ENCODE data around the gene MGA.

DNA sequence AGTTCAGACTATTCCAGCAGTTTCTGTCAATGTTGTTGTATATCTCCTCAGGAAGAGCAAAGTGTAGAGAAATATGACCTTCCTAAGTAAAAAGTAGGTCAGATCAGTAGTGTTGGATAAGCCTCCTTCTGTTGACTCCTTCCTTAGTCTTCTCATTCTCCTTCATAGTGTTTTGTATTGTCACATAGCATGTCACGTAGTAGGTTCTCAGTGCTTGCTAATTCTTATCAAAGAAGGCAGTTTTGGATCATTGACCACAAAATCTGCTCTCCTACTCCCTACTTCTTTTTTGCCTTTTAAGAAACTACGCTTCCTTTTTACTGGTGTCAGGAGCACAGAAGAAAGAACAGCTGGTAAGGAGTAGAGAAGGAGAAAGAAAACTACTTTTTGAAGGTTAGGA, 1.0 kb upstream of the MGA start:
- TF ChIP-seq, protein P1, sequence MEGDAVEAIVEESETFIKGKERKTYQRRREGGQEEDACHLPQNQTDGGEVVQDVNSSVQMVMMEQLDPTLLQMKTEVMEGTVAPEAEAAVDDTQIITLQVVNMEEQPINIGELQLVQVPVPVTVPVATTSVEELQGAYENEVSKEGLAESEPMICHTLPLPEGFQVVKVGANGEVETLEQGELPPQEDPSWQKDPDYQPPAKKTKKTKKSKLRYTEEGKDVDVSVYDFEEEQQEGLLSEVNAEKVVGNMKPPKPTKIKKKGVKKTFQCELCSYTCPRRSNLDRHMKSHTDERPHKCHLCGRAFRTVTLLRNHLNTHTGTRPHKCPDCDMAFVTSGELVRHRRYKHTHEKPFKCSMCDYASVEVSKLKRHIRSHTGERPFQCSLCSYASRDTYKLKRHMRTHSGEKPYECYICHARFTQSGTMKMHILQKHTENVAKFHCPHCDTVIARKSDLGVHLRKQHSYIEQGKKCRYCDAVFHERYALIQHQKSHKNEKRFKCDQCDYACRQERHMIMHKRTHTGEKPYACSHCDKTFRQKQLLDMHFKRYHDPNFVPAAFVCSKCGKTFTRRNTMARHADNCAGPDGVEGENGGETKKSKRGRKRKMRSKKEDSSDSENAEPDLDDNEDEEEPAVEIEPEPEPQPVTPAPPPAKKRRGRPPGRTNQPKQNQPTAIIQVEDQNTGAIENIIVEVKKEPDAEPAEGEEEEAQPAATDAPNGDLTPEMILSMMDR (IDR thresholded peaks at IDR 0.05; ENCODE audit: insufficient read depth, low read length) = no peak
- TF ChIP-seq POLR2AphosphoS5 (IDR thresholded peaks at IDR 0.05; ENCODE audit: low read depth) (no peak), GABPA (IDR thresholded peaks at IDR 0.05; ENCODE audit: low read depth) (no peak), SPI1 (IDR thresholded peaks at IDR 0.05; ENCODE audit: borderline replicate concordance, low read depth) (no peak)
- TF ChIP-seq, protein P2, sequence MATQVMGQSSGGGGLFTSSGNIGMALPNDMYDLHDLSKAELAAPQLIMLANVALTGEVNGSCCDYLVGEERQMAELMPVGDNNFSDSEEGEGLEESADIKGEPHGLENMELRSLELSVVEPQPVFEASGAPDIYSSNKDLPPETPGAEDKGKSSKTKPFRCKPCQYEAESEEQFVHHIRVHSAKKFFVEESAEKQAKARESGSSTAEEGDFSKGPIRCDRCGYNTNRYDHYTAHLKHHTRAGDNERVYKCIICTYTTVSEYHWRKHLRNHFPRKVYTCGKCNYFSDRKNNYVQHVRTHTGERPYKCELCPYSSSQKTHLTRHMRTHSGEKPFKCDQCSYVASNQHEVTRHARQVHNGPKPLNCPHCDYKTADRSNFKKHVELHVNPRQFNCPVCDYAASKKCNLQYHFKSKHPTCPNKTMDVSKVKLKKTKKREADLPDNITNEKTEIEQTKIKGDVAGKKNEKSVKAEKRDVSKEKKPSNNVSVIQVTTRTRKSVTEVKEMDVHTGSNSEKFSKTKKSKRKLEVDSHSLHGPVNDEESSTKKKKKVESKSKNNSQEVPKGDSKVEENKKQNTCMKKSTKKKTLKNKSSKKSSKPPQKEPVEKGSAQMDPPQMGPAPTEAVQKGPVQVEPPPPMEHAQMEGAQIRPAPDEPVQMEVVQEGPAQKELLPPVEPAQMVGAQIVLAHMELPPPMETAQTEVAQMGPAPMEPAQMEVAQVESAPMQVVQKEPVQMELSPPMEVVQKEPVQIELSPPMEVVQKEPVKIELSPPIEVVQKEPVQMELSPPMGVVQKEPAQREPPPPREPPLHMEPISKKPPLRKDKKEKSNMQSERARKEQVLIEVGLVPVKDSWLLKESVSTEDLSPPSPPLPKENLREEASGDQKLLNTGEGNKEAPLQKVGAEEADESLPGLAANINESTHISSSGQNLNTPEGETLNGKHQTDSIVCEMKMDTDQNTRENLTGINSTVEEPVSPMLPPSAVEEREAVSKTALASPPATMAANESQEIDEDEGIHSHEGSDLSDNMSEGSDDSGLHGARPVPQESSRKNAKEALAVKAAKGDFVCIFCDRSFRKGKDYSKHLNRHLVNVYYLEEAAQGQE (IDR thresholded peaks at IDR 0.05; ENCODE audit: insufficient replicate concordance, low read depth) = no peak

Data from HL-60 (cell line).